K562 (cell line): ENCODE measurements around the gene THOC7. TPM values are rescaled to one million over a fixed set of nuclear protein-coding genes. Genes with fewer than 3 reads are reported as not detected.

Experiments
- ATAC-seq: fragments of 200-7000 bp; cut with Tn5 transposase; 3 replicates; pipeline ENCODE4 v1.9.1; 2020; ENCODE audit warnings: moderate library complexity
- BruUV-seq: library from RNA; stranded (reverse); fragments of 400-500 nt; replicated peaks from 2 replicates; lab custom pipeline; 2021; lab: Mats Ljungman, UMichigan
- CTCF ChIA-PET: fragments of 300-600 bp; formaldehyde crosslinking; extraction: SDS; loops from one replicate; lab custom pipeline; 2021; ENCODE audit warnings: low intra/inter-chr PET ratio; lab: Yijun Ruan, JAX
- POLR2A ChIA-PET: fragments of 300-600, 350-650 bp; sonication (Branson Sonifier 250); formaldehyde crosslinking; extraction: SDS; loops from one replicate; lab custom pipeline; 2021; ENCODE audit warnings: antibody characterized with exemption, inconsistent platforms; lab: Yijun Ruan, JAX
- DNase-seq, 4 experiments: peaks; one replicate each; pipeline versions ENCODE4 v3.0.0 to v3.0.0-alpha.2; 2011 to 2018; ENCODE audit warnings: low spot score in 3 of 4, mixed read lengths in 3 of 4; ENCODE audit errors: extremely low read depth in 1 of 4
- FAIRE-seq: peaks from 2 replicates; lab custom pipeline; 2011; peaks lifted over from hg19 to GRCh38; lab: Jason Lieb, UNC
- H2AFZ ChIP-seq: 2 replicates; pipeline ENCODE4 v1.6.0; 2011; ENCODE audit warnings: low read depth, low read length, control low read depth, inconsistent platforms
- H3K27ac ChIP-seq: fragments of 200-600 bp; 3 replicates; pipeline ENCODE4 v1.8.0; 2011; ENCODE audit warnings: low read depth, mild to moderate bottlenecking, control low read depth, inconsistent platforms, low read length, moderate library complexity, mixed read lengths; ENCODE audit errors: extremely low read depth
- H3K27me3 ChIP-seq, 2 experiments: fragments of 300-600 bp in 1 of 2; 2 replicates in 1 of 2; 3 replicates in 1 of 2; pipeline versions ENCODE4 v1.6.0 to v1.8.0; 2011; ENCODE audit warnings: inconsistent platforms in 2 of 2, low read length in 2 of 2, mild to moderate bottlenecking in 1 of 2, mixed read lengths in 1 of 2, moderate library complexity in 1 of 2; ENCODE audit not compliant: control insufficient read depth in 2 of 2, insufficient read depth in 2 of 2
- H3K36me3 ChIP-seq: fragments of 300-600 bp; 3 replicates; pipeline ENCODE4 v1.8.0; 2011; ENCODE audit warnings: mild to moderate bottlenecking, low read length, inconsistent platforms; ENCODE audit not compliant: control insufficient read depth, insufficient read depth
- H3K4me1 ChIP-seq, 2 experiments: fragments of 200-600 bp in 1 of 2; replicated peaks in 1 of 2; 2 replicates in 1 of 2; 3 replicates in 1 of 2; pipeline versions ENCODE4 v1.5.1 to v1.8.0; 2011; ENCODE audit warnings: inconsistent platforms in 2 of 2, low read length in 2 of 2, mild to moderate bottlenecking in 1 of 2, mixed read lengths in 1 of 2, moderate library complexity in 1 of 2; ENCODE audit not compliant: control insufficient read depth in 2 of 2, insufficient read depth in 2 of 2
- H3K4me2 ChIP-seq: 2 replicates; pipeline ENCODE4 v1.6.1; 2011; ENCODE audit warnings: low read length, control low read depth, inconsistent platforms, mixed read lengths; ENCODE audit not compliant: insufficient read depth
- H3K4me3 ChIP-seq: fragments of 200-600 bp; sonication (generic), shearing (Covaris generic); 2 replicates; pipeline ENCODE4 v1.5.1; 2016; ENCODE audit warnings: control low read depth, inconsistent platforms
- H3K79me2 ChIP-seq: fragments of 200-600 bp; 3 replicates; pipeline ENCODE4 v1.8.0; 2011; ENCODE audit warnings: low read length, inconsistent platforms; ENCODE audit not compliant: control insufficient read depth, insufficient read depth
- H3K9ac ChIP-seq, 2 experiments: 2 replicates each; pipeline versions ENCODE4 v1.6.0 to v1.6.1; 2011; ENCODE audit warnings: low read depth in 2 of 2, low read length in 2 of 2, control low read depth in 1 of 2, inconsistent platforms in 1 of 2, mild to moderate bottlenecking in 1 of 2, mixed read lengths in 1 of 2; ENCODE audit not compliant: insufficient read depth in 1 of 2
- H3K9me1 ChIP-seq: one replicate; pipeline ENCODE4 v1.6.0; 2011; ENCODE audit warnings: inconsistent platforms, mild to moderate bottlenecking, low read length, moderate library complexity; ENCODE audit not compliant: control insufficient read depth, insufficient read depth
- H3K9me3 ChIP-seq: replicated peaks from 2 replicates; pipeline ENCODE4 v1.5.1; 2011; ENCODE audit warnings: low read depth, low read length, inconsistent platforms; ENCODE audit not compliant: control insufficient read depth, insufficient read depth
- H4K20me1 ChIP-seq: replicated peaks from 2 replicates; pipeline ENCODE4 v1.6.1; 2011; ENCODE audit warnings: low read length, inconsistent platforms, mixed read lengths; ENCODE audit not compliant: control insufficient read depth, insufficient read depth
- BDP1 ChIP-seq: IDR thresholded peaks from 3 replicates; pipeline ENCODE4 v1.6.1; 2011; ENCODE audit not compliant: insufficient read length, insufficient read depth
- CCNT2 ChIP-seq: IDR thresholded peaks from 2 replicates; pipeline ENCODE4 v1.6.1; 2011; ENCODE audit warnings: borderline replicate concordance, low read depth, mild to moderate bottlenecking, moderate library complexity, mixed read lengths, low read length; ENCODE audit not compliant: insufficient read length; ENCODE audit errors: extremely low read depth
- DDX20 ChIP-seq: fragments of 450-650 bp; IDR thresholded peaks from 2 replicates; pipeline ENCODE4 v1.6.1; 2016; ENCODE audit warnings: missing genetic modification characterization, low read depth, mild to moderate bottlenecking, missing compliant biosample characterization, moderate library complexity
- EWSR1 ChIP-seq: fragments of 450-650 bp; IDR thresholded peaks from 2 replicates; pipeline ENCODE4 v1.6.1; 2018; ENCODE audit warnings: borderline replicate concordance, mild to moderate bottlenecking, low read depth, moderate library complexity; ENCODE audit not compliant: partially characterized antibody
- NR2F6 ChIP-seq: fragments of 450-650 bp; formaldehyde crosslinking; IDR thresholded peaks from 2 replicates; pipeline ENCODE4 v1.4.0; 2020; ENCODE audit warnings: mild to moderate bottlenecking
- NUFIP1 ChIP-seq: fragments of 450-650 bp; IDR thresholded peaks from 2 replicates; pipeline ENCODE4 v1.6.1; 2018; ENCODE audit not compliant: partially characterized antibody
- THRA ChIP-seq: fragments of 450-650 bp; IDR thresholded peaks from 2 replicates; pipeline ENCODE4 v1.6.1; 2017; ENCODE audit warnings: mild to moderate bottlenecking, moderate library complexity
- ZFX ChIP-seq: sonication (generic); formaldehyde crosslinking; IDR thresholded peaks from 2 replicates; pipeline ENCODE4 v1.8.0; 2022; ENCODE audit warnings: mild to moderate bottlenecking, missing genetic modification reagents, moderate library complexity
- ZNF668 ChIP-seq: fragments of 250-450 bp; sonication (Bioruptor Pico); IDR thresholded peaks from 2 replicates; pipeline ENCODE4 v1.8.0; 2022; ENCODE audit warnings: mild to moderate bottlenecking, inconsistent platforms
- ZNF696 ChIP-seq: fragments of 250-450 bp; sonication (Bioruptor Pico); conservative IDR thresholded peaks from 2 replicates; pipeline ENCODE4 v1.4.0; 2020; ENCODE audit warnings: mild to moderate bottlenecking, moderate library complexity
- WGBS: fragments of 100-300 bp; shearing (Covaris generic); methylation state at CpG from one replicate; pipeline ENCODE4 v1.1.6; 2016; ENCODE audit warnings: low coverage, mixed read lengths; ENCODE audit not compliant: insufficient coverage; ENCODE audit errors: missing lambda C conversion rate; 5-methylcytosine and 5-hydroxymethylcytosine counted together
- in situ Hi-C: fragments of 300-500 bp; cut with MboI; formaldehyde crosslinking; loops from 4 replicates; pipeline ENCODE4 v1.15.0; 2018; ENCODE audit warnings: inconsistent platforms, mixed read lengths
- intact Hi-C: fragments of 100-400 bp; cut with micrococcal nuclease; formaldehyde crosslinking; loops from 2 replicates; pipeline ENCODE4 v1.14.2; 2022
- polyA plus RNA-seq, 8 experiments: library from polyadenylated mRNA; depleted of rRNA in 4 of 8; stranded (reverse) in 5 of 8; unstranded in 3 of 8; fragments of >200 nt; fragmentation: Nextera tagmentation in 2 of 8; fragmentation: Illumina TruSeq in 1 of 8; extraction: Ambion mirVana in 2 of 8; extraction: Trizol in 1 of 8; gene quantifications; 2 replicates each; pipeline versions ENCODE4 v1.2.1 to v1.2.3, GENCODE V29; 2011 to 2014; ENCODE audit warnings: inconsistent platforms in 1 of 8, missing spikeins in 1 of 8
- total RNA-seq, 7 experiments: library from RNA; depleted of rRNA in 6 of 7; stranded (reverse); fragments of >200 nt in 6 of 7; fragmentation: Illumina TruSeq in 2 of 7; extraction: Trizol in 2 of 7; gene quantifications; 2 replicates each; pipeline versions ENCODE4 v1.2.1 to v1.2.3, GENCODE V29; 2011 to 2021; ENCODE audit warnings: low replicate concordance in 1 of 7

The THOC7 gene
- total and polyA plus RNA-seq, 9 of the 15 experiments (the other 6 are each of a cell fraction or from before 2014, with no cell fraction given): 56.5 to 129 (median 94.7) TPM

- POLR2A ChIA-PET: interaction anchor here (1.1 to 1.5 kb wide), 2 partner anchors 10 to 16 kb away, joined by 3 read pairs; no protein-coding TSS in a partner anchor
- in situ Hi-C loops: no loop called here
- H2AFZ ChIP-seq: no peak overlapping the region
- H3K4me1 ChIP-seq: no peaks in the 10 kb centered on the region
- H4K20me1 ChIP-seq: peaks cover 6% of the 10 kb centered on the region; the same call in 1 of the 2 replicates
- no peak overlapping the region for H3K27ac ChIP-seq
- no peak overlapping the region for H3K4me3 ChIP-seq
- H3K9me1 ChIP-seq: no peaks in the 10 kb centered on the region
- H3K9ac ChIP-seq: no peak overlapping the region
- intact Hi-C loops: no loop called here
- H3K4me2 ChIP-seq: no peak overlapping the region
- WGBS: 94% methylated on average over 3 of the region's 3 CpGs
- no peak for ATAC-seq
- no peak for FAIRE-seq
- H3K27me3 ChIP-seq: no peaks in the 10 kb centered on the region
- CTCF ChIA-PET: no interaction called here
- BruUV-seq: no TSS peak
- H3K9me3 ChIP-seq: no peaks in the 10 kb centered on the region
- TF ChIP-seq BDP1 (no peak), DDX20 (no peak), NR2F6 (CRISPR knock-in tag) (no peak), ZNF696 (CRISPR knock-in tag) (no peak), CCNT2 (no peak), THRA (no peak), NUFIP1 (no peak), ZFX (no peak), ZNF668 (CRISPR knock-in tag) (no peak), EWSR1 (no peak)
- no peaks in the 10 kb centered on the region for H3K36me3 ChIP-seq
- peaks cover 73% of the 10 kb centered on the region for H3K79me2 ChIP-seq
- no peak for DNase-seq
Measured at GRCh38 chr3:63874769-63875168, 11.2 kb upstream of the THOC7 start.
